ENCODE data around the gene CXCL13. TPM values are rescaled to one million over a fixed set of nuclear protein-coding genes. Genes with fewer than 3 reads are reported as not detected.

Gene CXCL13
- total and polyA plus RNA-seq, 2 experiments from 2014 or later = not detected

- TF ChIP-seq, protein P1, sequence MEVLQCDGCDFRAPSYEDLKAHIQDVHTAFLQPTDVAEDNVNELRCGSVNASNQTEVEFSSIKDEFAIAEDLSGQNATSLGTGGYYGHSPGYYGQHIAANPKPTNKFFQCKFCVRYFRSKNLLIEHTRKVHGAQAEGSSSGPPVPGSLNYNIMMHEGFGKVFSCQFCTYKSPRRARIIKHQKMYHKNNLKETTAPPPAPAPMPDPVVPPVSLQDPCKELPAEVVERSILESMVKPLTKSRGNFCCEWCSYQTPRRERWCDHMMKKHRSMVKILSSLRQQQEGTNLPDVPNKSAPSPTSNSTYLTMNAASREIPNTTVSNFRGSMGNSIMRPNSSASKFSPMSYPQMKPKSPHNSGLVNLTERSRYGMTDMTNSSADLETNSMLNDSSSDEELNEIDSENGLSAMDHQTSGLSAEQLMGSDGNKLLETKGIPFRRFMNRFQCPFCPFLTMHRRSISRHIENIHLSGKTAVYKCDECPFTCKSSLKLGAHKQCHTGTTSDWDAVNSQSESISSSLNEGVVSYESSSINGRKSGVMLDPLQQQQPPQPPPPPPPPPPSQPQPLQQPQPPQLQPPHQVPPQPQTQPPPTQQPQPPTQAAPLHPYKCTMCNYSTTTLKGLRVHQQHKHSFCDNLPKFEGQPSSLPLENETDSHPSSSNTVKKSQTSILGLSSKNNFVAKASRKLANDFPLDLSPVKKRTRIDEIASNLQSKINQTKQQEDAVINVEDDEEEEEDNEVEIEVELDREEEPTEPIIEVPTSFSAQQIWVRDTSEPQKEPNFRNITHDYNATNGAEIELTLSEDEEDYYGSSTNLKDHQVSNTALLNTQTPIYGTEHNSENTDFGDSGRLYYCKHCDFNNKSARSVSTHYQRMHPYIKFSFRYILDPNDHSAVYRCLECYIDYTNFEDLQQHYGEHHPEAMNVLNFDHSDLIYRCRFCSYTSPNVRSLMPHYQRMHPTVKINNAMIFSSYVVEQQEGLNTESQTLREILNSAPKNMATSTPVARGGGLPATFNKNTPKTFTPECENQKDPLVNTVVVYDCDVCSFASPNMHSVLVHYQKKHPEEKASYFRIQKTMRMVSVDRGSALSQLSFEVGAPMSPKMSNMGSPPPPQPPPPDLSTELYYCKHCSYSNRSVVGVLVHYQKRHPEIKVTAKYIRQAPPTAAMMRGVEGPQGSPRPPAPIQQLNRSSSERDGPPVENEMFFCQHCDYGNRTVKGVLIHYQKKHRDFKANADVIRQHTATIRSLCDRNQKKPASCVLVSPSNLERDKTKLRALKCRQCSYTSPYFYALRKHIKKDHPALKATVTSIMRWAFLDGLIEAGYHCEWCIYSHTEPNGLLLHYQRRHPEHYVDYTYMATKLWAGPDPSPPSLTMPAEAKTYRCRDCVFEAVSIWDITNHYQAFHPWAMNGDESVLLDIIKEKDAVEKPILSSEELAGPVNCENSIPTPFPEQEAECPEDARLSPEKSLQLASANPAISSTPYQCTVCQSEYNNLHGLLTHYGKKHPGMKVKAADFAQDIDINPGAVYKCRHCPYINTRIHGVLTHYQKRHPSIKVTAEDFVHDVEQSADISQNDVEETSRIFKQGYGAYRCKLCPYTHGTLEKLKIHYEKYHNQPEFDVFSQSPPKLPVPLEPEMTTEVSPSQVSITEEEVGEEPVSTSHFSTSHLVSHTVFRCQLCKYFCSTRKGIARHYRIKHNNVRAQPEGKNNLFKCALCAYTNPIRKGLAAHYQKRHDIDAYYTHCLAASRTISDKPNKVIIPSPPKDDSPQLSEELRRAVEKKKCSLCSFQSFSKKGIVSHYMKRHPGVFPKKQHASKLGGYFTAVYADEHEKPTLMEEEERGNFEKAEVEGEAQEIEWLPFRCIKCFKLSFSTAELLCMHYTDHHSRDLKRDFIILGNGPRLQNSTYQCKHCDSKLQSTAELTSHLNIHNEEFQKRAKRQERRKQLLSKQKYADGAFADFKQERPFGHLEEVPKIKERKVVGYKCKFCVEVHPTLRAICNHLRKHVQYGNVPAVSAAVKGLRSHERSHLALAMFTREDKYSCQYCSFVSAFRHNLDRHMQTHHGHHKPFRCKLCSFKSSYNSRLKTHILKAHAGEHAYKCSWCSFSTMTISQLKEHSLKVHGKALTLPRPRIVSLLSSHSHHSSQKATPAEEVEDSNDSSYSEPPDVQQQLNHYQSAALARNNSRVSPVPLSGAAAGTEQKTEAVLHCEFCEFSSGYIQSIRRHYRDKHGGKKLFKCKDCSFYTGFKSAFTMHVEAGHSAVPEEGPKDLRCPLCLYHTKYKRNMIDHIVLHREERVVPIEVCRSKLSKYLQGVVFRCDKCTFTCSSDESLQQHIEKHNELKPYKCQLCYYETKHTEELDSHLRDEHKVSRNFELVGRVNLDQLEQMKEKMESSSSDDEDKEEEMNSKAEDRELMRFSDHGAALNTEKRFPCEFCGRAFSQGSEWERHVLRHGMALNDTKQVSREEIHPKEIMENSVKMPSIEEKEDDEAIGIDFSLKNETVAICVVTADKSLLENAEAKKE (CRISPR knock-in tag; IDR thresholded peaks at IDR 0.05) = no peak
- TF ChIP-seq, protein P2, sequence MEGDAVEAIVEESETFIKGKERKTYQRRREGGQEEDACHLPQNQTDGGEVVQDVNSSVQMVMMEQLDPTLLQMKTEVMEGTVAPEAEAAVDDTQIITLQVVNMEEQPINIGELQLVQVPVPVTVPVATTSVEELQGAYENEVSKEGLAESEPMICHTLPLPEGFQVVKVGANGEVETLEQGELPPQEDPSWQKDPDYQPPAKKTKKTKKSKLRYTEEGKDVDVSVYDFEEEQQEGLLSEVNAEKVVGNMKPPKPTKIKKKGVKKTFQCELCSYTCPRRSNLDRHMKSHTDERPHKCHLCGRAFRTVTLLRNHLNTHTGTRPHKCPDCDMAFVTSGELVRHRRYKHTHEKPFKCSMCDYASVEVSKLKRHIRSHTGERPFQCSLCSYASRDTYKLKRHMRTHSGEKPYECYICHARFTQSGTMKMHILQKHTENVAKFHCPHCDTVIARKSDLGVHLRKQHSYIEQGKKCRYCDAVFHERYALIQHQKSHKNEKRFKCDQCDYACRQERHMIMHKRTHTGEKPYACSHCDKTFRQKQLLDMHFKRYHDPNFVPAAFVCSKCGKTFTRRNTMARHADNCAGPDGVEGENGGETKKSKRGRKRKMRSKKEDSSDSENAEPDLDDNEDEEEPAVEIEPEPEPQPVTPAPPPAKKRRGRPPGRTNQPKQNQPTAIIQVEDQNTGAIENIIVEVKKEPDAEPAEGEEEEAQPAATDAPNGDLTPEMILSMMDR (conservative IDR thresholded peaks at IDR 0.05; ENCODE audit: low read depth in 2 of 2) = no peak
- TF ChIP-seq POLR2AphosphoS5 (IDR thresholded peaks at IDR 0.05; ENCODE audit: low read depth) (no peak), ZNF114 (CRISPR knock-in tag; IDR thresholded peaks at IDR 0.05) (no peak), JUNB (IDR thresholded peaks at IDR 0.05; ENCODE audit: unreplicated experiment) (no peak), ZNF331 (CRISPR knock-in tag; IDR thresholded peaks at IDR 0.05; ENCODE audit: low read depth) (no peak), STAT1 (IDR thresholded peaks at IDR 0.05; ENCODE audit: unreplicated experiment) (no peak), REST (IDR thresholded peaks at IDR 0.05; ENCODE audit: unreplicated experiment) (no peak)
These were observed 22.9 kb upstream of the CXCL13 start (continued) for GRCh38 chr4:77582711-77583110.
